Endodermal cell (in vitro differentiated cells): ENCODE results near the gene XXYLT1. TPM values are rescaled to one million over a fixed set of nuclear protein-coding genes. Genes with fewer than 3 reads are reported as not detected.

Source experiments
- DNase-seq: peaks from one replicate; pipeline ENCODE4 v3.0.0-alpha.2; 2017
- H3K27ac ChIP-seq: 2 replicates; pipeline ENCODE4 v1.5.1; 2013; ENCODE audit warnings: mild to moderate bottlenecking, low read depth, low read length, moderate library complexity
- H3K27me3 ChIP-seq: 2 replicates; pipeline ENCODE4 v1.6.1; 2013; ENCODE audit warnings: mild to moderate bottlenecking, low read length, moderate library complexity; ENCODE audit not compliant: insufficient read depth, control insufficient read depth, poor library complexity, severe bottlenecking
- H3K36me3 ChIP-seq: 2 replicates; pipeline ENCODE4 v1.7.0; 2013; ENCODE audit warnings: mild to moderate bottlenecking, low read length, moderate library complexity; ENCODE audit not compliant: control insufficient read depth, insufficient read depth
- H3K4me1 ChIP-seq: one replicate; pipeline ENCODE4 v1.7.0; 2013; ENCODE audit warnings: low read length; ENCODE audit not compliant: control insufficient read depth, insufficient read depth
- H3K4me3 ChIP-seq: 2 replicates; pipeline ENCODE4 v1.5.1; 2013; ENCODE audit warnings: mild to moderate bottlenecking, low read length, moderate library complexity
- H3K9ac ChIP-seq: 2 replicates; pipeline ENCODE4 v1.6.1; 2013; ENCODE audit warnings: mild to moderate bottlenecking, low read length, moderate library complexity; ENCODE audit not compliant: poor library complexity, severe bottlenecking; ENCODE audit errors: extremely low read depth
- H3K9me3 ChIP-seq: 2 replicates; pipeline ENCODE4 v1.6.1; 2013; ENCODE audit warnings: mild to moderate bottlenecking, low read length, moderate library complexity; ENCODE audit not compliant: control insufficient read depth
- H3K27ac Mint-ChIP-seq: 2 replicates; pipeline ENCODE4 v1.8.0; 2020; ENCODE audit warnings: mixed read lengths
- H3K27me3 Mint-ChIP-seq: 2 replicates; pipeline ENCODE4 v1.8.0; 2021; ENCODE audit warnings: mild to moderate bottlenecking, mixed read lengths; ENCODE audit not compliant: insufficient read depth
- H3K36me3 Mint-ChIP-seq: 2 replicates; pipeline ENCODE4 v1.8.0; 2020; ENCODE audit warnings: low read depth, mixed read lengths
- H3K4me1 Mint-ChIP-seq: 2 replicates; pipeline ENCODE4 v1.8.0; 2020; ENCODE audit warnings: mixed read lengths
- H3K4me3 Mint-ChIP-seq: 2 replicates; pipeline ENCODE4 v1.8.0; 2020; ENCODE audit warnings: mild to moderate bottlenecking, moderate library complexity, mixed read lengths
- H3K9me3 Mint-ChIP-seq: 2 replicates; pipeline ENCODE4 v1.8.0; 2020; ENCODE audit warnings: mild to moderate bottlenecking, mixed read lengths
- CTCF ChIP-seq: fragments of 200-600 bp; sonication (generic); conservative IDR thresholded peaks from 2 replicates; pipeline ENCODE4 v1.5.0; 2021; ENCODE audit warnings: antibody characterized with exemption, mild to moderate bottlenecking
- WGBS, 2 experiments: methylation state at CpG; one replicate each; pipeline versions ENCODE4 v1.1.5 to v1.1.7; 2013; ENCODE audit warnings: missing lambda C conversion rate in 2 of 2, mixed read lengths in 1 of 2; ENCODE audit not compliant: insufficient coverage in 1 of 2, insufficient read length in 1 of 2; 5-methylcytosine and 5-hydroxymethylcytosine counted together
- total RNA-seq, 2 donors: library from RNA; stranded (reverse); fragmentation: NEBNext Ultra II Directional in 1 of 2; extraction: Animal tissue kit (Norgen Biotek cat#: 25700) in 1 of 2; gene quantifications; 2 replicates in 1 of 2; 3 replicates in 1 of 2; pipeline ENCODE4 v1.2.1, GENCODE V29; 2021

Gene XXYLT1
- total RNA-seq, 2 donors from 2014 or later, result 35.5 to 38.3 TPM

- peaks cover 20% of the 10 kb centered on the region for H3K4me1 ChIP-seq
- Mint-ChIP-seq H3K27me3 (no peaks in the 10 kb centered on the region), H3K36me3 (no peaks in the 10 kb centered on the region), H3K27ac (no peak overlapping the region), H3K9me3 (no peaks in the 10 kb centered on the region), H3K4me3 (no peak overlapping the region), H3K4me1 (peaks cover 20% of the 10 kb centered on the region)
- no peaks in the 10 kb centered on the region for H3K36me3 ChIP-seq
- H3K27me3 ChIP-seq, result no peaks in the 10 kb centered on the region
- no peak for DNase-seq
- H3K9ac ChIP-seq, result no peak overlapping the region
- H3K4me3 ChIP-seq, result no peak overlapping the region
- TF ChIP-seq CTCF, result no peak
- no peaks in the 10 kb centered on the region for H3K9me3 ChIP-seq
- WGBS, 2 experiments, result 92 to 93% methylated on average over 8 to 11 of the region's 11 CpGs
- H3K27ac ChIP-seq, result no peak overlapping the region
Measured at GRCh38 chr3:195076981-195077610, 193.9 kb downstream of the XXYLT1 start.

- H3K36me3 Mint-ChIP-seq, result no peaks in the 10 kb centered on the region
- WGBS, 2 experiments, result 93 to 95% methylated on average over 19 to 34 of the region's 35 CpGs
Measured at GRCh38 chr3:195075941-195076875, 194.8 kb downstream of the XXYLT1 start.

More at GRCh38 chr3:195075941-195076875, 194.8 kb downstream of the XXYLT1 start:
- Mint-ChIP-seq H3K4me1 (peaks cover 18% of the 10 kb centered on the region), H3K9me3 (no peaks in the 10 kb centered on the region), H3K27me3 (no peaks in the 10 kb centered on the region), H3K27ac (no peak overlapping the region), H3K4me3 (no peak overlapping the region)
- no peaks in the 10 kb centered on the region for H3K9me3 ChIP-seq
- TF ChIP-seq CTCF, result no peak
- no peaks in the 10 kb centered on the region for H3K27me3 ChIP-seq
- peaks cover 13% of the 10 kb centered on the region for H3K4me1 ChIP-seq
- no peak for DNase-seq
- no peak overlapping the region for H3K9ac ChIP-seq
- no peak overlapping the region for H3K27ac ChIP-seq
- H3K36me3 ChIP-seq, result no peaks in the 10 kb centered on the region
- no peak overlapping the region for H3K4me3 ChIP-seq
